Gastroesophageal sphincter (tissue), 3 donors: ENCODE measurements around the gene ACIN1.

Experiments
- POLR2A ChIP-seq, 2 donors: fragments of 450-650 bp; IDR thresholded peaks; one replicate each; pipeline ENCODE4 v1.6.1; 2017; ENCODE audit warnings: antibody characterized with exemption in 2 of 2, mild to moderate bottlenecking in 2 of 2, moderate library complexity in 1 of 2
- TF ChIP-seq, protein P1 (sequence below), 4 experiments: fragments of 200-600 bp in 2 of 4; fragments of 450-650 bp in 2 of 4; sonication (generic) in 1 of 4; IDR thresholded peaks; one replicate each; pipeline ENCODE4 v1.5.1; 2017 to 2019; ENCODE audit warnings: antibody characterized with exemption in 4 of 4, mild to moderate bottlenecking in 2 of 4, moderate library complexity in 2 of 4

DNA sequence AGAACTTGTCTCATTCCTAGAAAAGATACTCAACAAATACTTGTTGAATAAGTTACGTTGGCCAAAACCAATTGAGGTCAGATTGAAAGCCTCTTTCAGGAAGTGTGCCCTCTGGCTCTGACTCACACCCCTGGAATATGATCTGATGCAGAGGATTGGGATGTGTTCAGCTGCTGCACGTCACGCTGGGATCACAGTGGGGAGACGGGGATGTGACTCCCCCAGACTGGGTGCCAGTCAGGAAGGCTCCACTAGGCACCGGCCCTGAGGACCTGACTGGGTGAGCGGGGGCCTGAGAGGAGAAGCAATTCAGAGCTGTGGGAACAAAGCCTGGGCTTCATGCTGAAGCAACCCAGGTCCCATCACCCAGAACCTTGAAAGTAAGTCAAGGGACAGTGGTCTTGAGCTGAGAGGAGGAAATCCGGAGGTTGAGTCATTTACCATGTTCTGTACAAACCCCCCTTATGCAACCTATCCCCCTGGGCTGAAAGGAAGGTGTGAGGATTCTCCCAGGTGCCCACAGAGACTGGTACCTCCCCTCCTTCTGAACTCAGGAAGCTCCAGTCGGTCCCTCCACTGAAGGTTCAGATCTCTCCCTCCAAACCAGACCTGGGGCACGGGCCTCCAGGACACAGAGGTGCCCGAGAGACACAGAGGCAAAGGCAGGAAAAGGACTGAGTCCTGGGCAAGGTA, 20.2 kb upstream of the ACIN1 start:
- TF ChIP-seq, protein P1, sequence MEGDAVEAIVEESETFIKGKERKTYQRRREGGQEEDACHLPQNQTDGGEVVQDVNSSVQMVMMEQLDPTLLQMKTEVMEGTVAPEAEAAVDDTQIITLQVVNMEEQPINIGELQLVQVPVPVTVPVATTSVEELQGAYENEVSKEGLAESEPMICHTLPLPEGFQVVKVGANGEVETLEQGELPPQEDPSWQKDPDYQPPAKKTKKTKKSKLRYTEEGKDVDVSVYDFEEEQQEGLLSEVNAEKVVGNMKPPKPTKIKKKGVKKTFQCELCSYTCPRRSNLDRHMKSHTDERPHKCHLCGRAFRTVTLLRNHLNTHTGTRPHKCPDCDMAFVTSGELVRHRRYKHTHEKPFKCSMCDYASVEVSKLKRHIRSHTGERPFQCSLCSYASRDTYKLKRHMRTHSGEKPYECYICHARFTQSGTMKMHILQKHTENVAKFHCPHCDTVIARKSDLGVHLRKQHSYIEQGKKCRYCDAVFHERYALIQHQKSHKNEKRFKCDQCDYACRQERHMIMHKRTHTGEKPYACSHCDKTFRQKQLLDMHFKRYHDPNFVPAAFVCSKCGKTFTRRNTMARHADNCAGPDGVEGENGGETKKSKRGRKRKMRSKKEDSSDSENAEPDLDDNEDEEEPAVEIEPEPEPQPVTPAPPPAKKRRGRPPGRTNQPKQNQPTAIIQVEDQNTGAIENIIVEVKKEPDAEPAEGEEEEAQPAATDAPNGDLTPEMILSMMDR (IDR thresholded peaks at IDR 0.05), result no peak
- no peak for TF ChIP-seq POLR2A (IDR thresholded peaks at IDR 0.05)
